Measurements from ENCODE around the gene DDC.

DDC gene

GRCh38 chr7:50422858-50423257, 142.3 kb downstream of the DDC start:
- in situ Hi-C loops (cut with HindIII; ENCODE audit: low sequenced_read_pairs), result no loop called here
- no peak for TF ChIP-seq CTCF (IDR thresholded peaks at IDR 0.05; ENCODE audit: low read depth, low read length)
- no peak overlapping the region for H3K4me3 ChIP-seq (ENCODE audit: low read depth, low read length)
- DNase-seq (ENCODE audit: low read depth, low spot score), result no peak

DNA sequence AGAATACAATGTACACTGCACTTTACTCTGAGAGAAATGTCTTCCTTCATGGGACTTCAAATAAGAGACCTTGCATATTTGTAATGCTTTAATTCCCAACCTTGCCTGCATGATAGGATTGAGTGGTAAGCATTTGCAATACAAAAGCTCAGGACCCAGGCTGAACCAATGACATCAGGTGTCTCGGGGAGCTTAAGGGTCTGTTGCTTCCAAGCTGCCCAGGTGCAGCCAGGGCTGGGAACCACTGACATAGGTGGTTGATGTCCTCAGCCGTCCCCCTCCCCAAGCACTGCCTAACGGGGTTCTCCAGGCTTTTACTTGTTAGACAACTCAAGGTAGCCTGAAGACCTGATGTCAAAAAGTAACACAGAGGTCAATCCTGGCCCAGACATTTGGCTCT, 144.2 kb downstream of the DDC start:
- TF ChIP-seq CTCF (IDR thresholded peaks at IDR 0.05; ENCODE audit: low read depth, low read length), result no peak
- in situ Hi-C loops (cut with HindIII; ENCODE audit: low sequenced_read_pairs), result no loop called here
- DNase-seq (ENCODE audit: low read depth, low spot score), result no peak
- no peak overlapping the region for H3K4me3 ChIP-seq (ENCODE audit: low read depth, low read length)

- in situ Hi-C loops (cut with HindIII; ENCODE audit: low sequenced_read_pairs), result no loop called here
- no peak overlapping the region for H3K4me3 ChIP-seq (ENCODE audit: low read depth, low read length)
- TF ChIP-seq CTCF (IDR thresholded peaks at IDR 0.05; ENCODE audit: low read depth, low read length), result no peak
- no peak for DNase-seq (ENCODE audit: low read depth, low spot score)
Observed at GRCh38 chr7:50418526-50419290, 146.5 kb downstream of the DDC start.

DNA sequence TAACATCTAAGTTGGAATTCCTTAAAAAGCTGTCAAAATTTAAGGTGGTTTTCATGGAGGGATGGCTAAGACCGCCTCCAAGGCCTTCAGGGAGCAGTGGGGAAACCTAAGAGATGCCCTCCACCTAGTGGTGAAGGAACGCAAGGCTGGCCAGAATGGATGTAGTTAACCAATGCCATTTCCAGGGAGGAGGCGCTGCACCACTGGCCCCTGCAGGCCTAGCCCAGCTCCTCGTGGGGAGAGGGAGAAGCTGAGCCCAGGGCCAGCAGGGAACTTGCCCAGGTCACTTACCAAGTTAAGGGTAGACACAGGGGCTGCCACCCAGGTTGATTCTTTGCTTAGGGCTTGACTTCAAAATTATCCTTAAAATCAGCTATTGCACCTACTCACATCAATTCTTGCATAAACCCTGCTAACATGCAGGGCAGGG, 147.1 kb downstream of the DDC start:
- no peak overlapping the region for H3K4me3 ChIP-seq (ENCODE audit: low read depth, low read length)
- in situ Hi-C loops (cut with HindIII; ENCODE audit: low sequenced_read_pairs), result no loop called here
- peak; percentile 97 for TF ChIP-seq CTCF (IDR thresholded peaks at IDR 0.05; ENCODE audit: low read depth, low read length)
- peak; percentile 79 for DNase-seq (ENCODE audit: low read depth, low spot score)

GRCh38 chr7:50416527-50417182, 148.6 kb downstream of the DDC start:
- TF ChIP-seq CTCF (IDR thresholded peaks at IDR 0.05; ENCODE audit: low read depth, low read length), result no peak
- no peak for DNase-seq (ENCODE audit: low read depth, low spot score)
- in situ Hi-C loops (cut with HindIII; ENCODE audit: low sequenced_read_pairs), result no loop called here
- no peak overlapping the region for H3K4me3 ChIP-seq (ENCODE audit: low read depth, low read length)

- no peak for TF ChIP-seq CTCF (IDR thresholded peaks at IDR 0.05; ENCODE audit: low read depth, low read length)
- in situ Hi-C loops (cut with HindIII; ENCODE audit: low sequenced_read_pairs), result no loop called here
- H3K4me3 ChIP-seq (ENCODE audit: low read depth, low read length), result no peak overlapping the region
- DNase-seq (ENCODE audit: low read depth, low spot score), result no peak
Observed at GRCh38 chr7:50415844-50416364, 149.3 kb downstream of the DDC start.
